Keratinocyte (primary cell): ENCODE results near the gene STAG1. TPM values are rescaled to one million over a fixed set of nuclear protein-coding genes. Genes with fewer than 3 reads are reported as not detected.
A peak's percentile ranks its signal among the peaks of the same experiment; 100 is the strongest.

Source experiments
- DNase-seq: peaks from one replicate; pipeline ENCODE4 v3.0.0-alpha.2; 2011; ENCODE audit warnings: low read depth, missing footprints, low spot score
- FAIRE-seq: peaks from 2 replicates; lab custom pipeline; 2011; peaks lifted over from hg19 to GRCh38; lab: Jason Lieb, UNC
- H2AFZ ChIP-seq: 2 replicates; pipeline ENCODE4 v1.6.0; 2012; ENCODE audit warnings: low read length, control low read depth, inconsistent platforms; ENCODE audit not compliant: control insufficient read depth
- H3K27ac ChIP-seq: 2 replicates; pipeline ENCODE4 v1.5.1; 2011; ENCODE audit warnings: low read length; ENCODE audit not compliant: control insufficient read depth, insufficient read depth
- H3K27me3 ChIP-seq: 3 replicates; pipeline ENCODE4 v1.6.0; 2011; ENCODE audit warnings: low read length; ENCODE audit not compliant: control insufficient read depth, insufficient read depth; ENCODE audit errors: extremely low read depth
- H3K36me3 ChIP-seq, 2 experiments: 2 replicates in 1 of 2; 3 replicates in 1 of 2; pipeline ENCODE4 v1.5.1; 2011; ENCODE audit warnings: low read length in 2 of 2, mild to moderate bottlenecking in 1 of 2; ENCODE audit not compliant: control insufficient read depth in 2 of 2, insufficient read depth in 2 of 2; ENCODE audit errors: extremely low read depth in 1 of 2
- H3K4me1 ChIP-seq: 3 replicates; pipeline ENCODE4 v1.5.1; 2011; ENCODE audit warnings: low read length; ENCODE audit not compliant: control insufficient read depth, insufficient read depth; ENCODE audit errors: extremely low read depth
- H3K4me2 ChIP-seq: 3 replicates; pipeline ENCODE4 v1.6.0; 2011; ENCODE audit warnings: low read depth, low read length; ENCODE audit not compliant: control insufficient read depth, insufficient read depth; ENCODE audit errors: extremely low read depth
- H3K4me3 ChIP-seq, 3 experiments: fragments of 200-600 bp in 1 of 3; sonication (generic) in 1 of 3; 2 replicates in 2 of 3; 3 replicates in 1 of 3; pipeline ENCODE4 v1.5.1; 2011 to 2016; ENCODE audit warnings: low read length in 3 of 3, mild to moderate bottlenecking in 3 of 3, control low read depth in 2 of 3, inconsistent platforms in 1 of 3, low read depth in 1 of 3, mixed read lengths in 1 of 3, mixed run types in 1 of 3, moderate library complexity in 1 of 3; ENCODE audit not compliant: control insufficient read depth in 2 of 3, insufficient read depth in 2 of 3; ENCODE audit errors: extremely low read depth in 1 of 3
- H3K79me2 ChIP-seq: 2 replicates; pipeline ENCODE4 v1.6.0; 2012; ENCODE audit warnings: low read length; ENCODE audit not compliant: control insufficient read depth, insufficient read depth
- H3K9ac ChIP-seq: 3 replicates; pipeline ENCODE4 v1.6.0; 2011; ENCODE audit warnings: low read length; ENCODE audit not compliant: control insufficient read depth, insufficient read depth; ENCODE audit errors: extremely low read depth
- H3K9me1 ChIP-seq: 3 replicates; pipeline ENCODE4 v1.6.0; 2011; ENCODE audit warnings: low read length; ENCODE audit not compliant: control insufficient read depth, insufficient read depth; ENCODE audit errors: extremely low read depth
- H3K9me3 ChIP-seq: 2 replicates; pipeline ENCODE4 v1.5.1; 2012; ENCODE audit warnings: low read depth, low read length; ENCODE audit not compliant: control insufficient read depth
- H4K20me1 ChIP-seq: 3 replicates; pipeline ENCODE4 v1.6.0; 2011; ENCODE audit warnings: low read length; ENCODE audit not compliant: control insufficient read depth, insufficient read depth; ENCODE audit errors: extremely low read depth
- EZH2 ChIP-seq: IDR thresholded peaks from one replicate; pipeline ENCODE4 v1.6.1; 2012; ENCODE audit warnings: inconsistent platforms, mild to moderate bottlenecking, low read length, moderate library complexity
- dilution Hi-C: fragments of 300-500 bp; cut with MboI; formaldehyde crosslinking; loops from one replicate; pipeline ENCODE4 v1.7.0; 2020; ENCODE audit warnings: low sequenced_read_pairs; ENCODE audit not compliant: extremely low pct_ligation_motif_present
- polyA plus RNA-seq, 5 experiments: library from polyadenylated mRNA; depleted of rRNA in 3 of 5; stranded (reverse) in 3 of 5; stranded (forward) in 1 of 5; unstranded in 1 of 5; fragments of >200 nt; gene quantifications; 1 replicate in 1 of 5; 2 replicates in 3 of 5; 3 replicates in 1 of 5; pipeline versions ENCODE4 v1.2.1 to v1.2.3, GENCODE V29; 2011 to 2012; ENCODE audit warnings: missing spikeins in 2 of 5, low read depth in 1 of 5, low replicate concordance in 1 of 5
- TF ChIP-seq, protein P1 (sequence below), 3 experiments: IDR thresholded peaks in 1 of 3; conservative IDR thresholded peaks in 1 of 3; optimal IDR thresholded peaks in 1 of 3; 2 replicates in 2 of 3; 3 replicates in 1 of 3; pipeline versions ENCODE3 to v1.5.1; 2011; ENCODE audit warnings: low read length in 3 of 3, mild to moderate bottlenecking in 3 of 3, moderate library complexity in 2 of 3, control low read depth in 1 of 3, inconsistent platforms in 1 of 3; ENCODE audit not compliant: insufficient read depth in 2 of 3; ENCODE audit errors: extremely low read depth in 1 of 3

Gene STAG1
- polyA plus RNA-seq, 1 donor (not counting 4 experiments of a cell fraction or from before 2014, with no cell fraction given): 11.8 TPM

DNA sequence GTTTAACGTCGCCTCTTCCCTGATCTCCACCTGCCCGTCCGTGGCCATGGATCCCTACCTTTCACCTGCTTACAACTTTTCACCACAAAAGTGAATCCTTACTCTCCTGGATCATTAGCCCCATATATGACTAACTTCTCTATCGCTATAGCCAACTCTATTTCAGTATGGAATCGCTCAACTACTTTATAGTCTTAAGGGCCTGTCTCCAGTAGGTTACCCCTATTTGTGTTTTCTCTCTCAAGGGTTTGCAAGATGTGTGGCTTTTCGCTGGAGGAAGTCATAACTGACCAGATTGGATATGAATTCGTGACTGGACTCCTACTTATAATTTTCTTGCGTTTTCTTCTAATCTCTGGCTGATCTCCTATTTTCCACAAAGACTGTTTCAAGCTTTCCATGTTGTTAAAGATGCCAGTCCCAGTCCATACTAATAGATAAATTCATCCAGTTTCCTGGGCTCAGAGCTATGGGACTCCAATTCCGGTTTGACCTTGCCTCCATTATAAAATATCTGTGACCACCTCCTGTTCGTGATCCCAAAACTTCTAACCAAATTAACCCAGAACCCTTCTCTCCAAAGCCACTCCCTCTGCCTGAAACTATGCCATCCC is 1.3 kb upstream of the STAG1 start:
- H3K27ac ChIP-seq: peak overlapping the region; percentile 95
- peak overlapping the region; percentile 73 to 85 (median 79) for H3K4me3 ChIP-seq
- no peaks in the 10 kb centered on the region for H3K36me3 ChIP-seq
- H4K20me1 ChIP-seq: no peaks in the 10 kb centered on the region
- FAIRE-seq: no peak
- no peak for TF ChIP-seq EZH2
- TF ChIP-seq, protein P1, sequence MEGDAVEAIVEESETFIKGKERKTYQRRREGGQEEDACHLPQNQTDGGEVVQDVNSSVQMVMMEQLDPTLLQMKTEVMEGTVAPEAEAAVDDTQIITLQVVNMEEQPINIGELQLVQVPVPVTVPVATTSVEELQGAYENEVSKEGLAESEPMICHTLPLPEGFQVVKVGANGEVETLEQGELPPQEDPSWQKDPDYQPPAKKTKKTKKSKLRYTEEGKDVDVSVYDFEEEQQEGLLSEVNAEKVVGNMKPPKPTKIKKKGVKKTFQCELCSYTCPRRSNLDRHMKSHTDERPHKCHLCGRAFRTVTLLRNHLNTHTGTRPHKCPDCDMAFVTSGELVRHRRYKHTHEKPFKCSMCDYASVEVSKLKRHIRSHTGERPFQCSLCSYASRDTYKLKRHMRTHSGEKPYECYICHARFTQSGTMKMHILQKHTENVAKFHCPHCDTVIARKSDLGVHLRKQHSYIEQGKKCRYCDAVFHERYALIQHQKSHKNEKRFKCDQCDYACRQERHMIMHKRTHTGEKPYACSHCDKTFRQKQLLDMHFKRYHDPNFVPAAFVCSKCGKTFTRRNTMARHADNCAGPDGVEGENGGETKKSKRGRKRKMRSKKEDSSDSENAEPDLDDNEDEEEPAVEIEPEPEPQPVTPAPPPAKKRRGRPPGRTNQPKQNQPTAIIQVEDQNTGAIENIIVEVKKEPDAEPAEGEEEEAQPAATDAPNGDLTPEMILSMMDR (optimal IDR thresholded peaks at IDR 0.05 in 1 of 3, IDR thresholded peaks at IDR 0.05 in 1 of 3, conservative IDR thresholded peaks at IDR 0.05 in 1 of 3; ENCODE audit: extremely low read depth in 1 of 3, insufficient read depth in 2 of 3, low read length in 3 of 3): no peak
- DNase-seq: no peak
- no peaks in the 10 kb centered on the region for H3K9me3 ChIP-seq
- dilution Hi-C loops: no loop called here
- H3K4me1 ChIP-seq: peaks cover 23% of the 10 kb centered on the region
- H3K9ac ChIP-seq: peak overlapping the region; percentile 94
- peak overlapping the region; percentile 96 for H2AFZ ChIP-seq
- peaks cover 30% of the 10 kb centered on the region for H3K79me2 ChIP-seq
- peak overlapping the region; percentile 92 for H3K4me2 ChIP-seq
- no peaks in the 10 kb centered on the region for H3K27me3 ChIP-seq
- H3K9me1 ChIP-seq: no peaks in the 10 kb centered on the region

DNA sequence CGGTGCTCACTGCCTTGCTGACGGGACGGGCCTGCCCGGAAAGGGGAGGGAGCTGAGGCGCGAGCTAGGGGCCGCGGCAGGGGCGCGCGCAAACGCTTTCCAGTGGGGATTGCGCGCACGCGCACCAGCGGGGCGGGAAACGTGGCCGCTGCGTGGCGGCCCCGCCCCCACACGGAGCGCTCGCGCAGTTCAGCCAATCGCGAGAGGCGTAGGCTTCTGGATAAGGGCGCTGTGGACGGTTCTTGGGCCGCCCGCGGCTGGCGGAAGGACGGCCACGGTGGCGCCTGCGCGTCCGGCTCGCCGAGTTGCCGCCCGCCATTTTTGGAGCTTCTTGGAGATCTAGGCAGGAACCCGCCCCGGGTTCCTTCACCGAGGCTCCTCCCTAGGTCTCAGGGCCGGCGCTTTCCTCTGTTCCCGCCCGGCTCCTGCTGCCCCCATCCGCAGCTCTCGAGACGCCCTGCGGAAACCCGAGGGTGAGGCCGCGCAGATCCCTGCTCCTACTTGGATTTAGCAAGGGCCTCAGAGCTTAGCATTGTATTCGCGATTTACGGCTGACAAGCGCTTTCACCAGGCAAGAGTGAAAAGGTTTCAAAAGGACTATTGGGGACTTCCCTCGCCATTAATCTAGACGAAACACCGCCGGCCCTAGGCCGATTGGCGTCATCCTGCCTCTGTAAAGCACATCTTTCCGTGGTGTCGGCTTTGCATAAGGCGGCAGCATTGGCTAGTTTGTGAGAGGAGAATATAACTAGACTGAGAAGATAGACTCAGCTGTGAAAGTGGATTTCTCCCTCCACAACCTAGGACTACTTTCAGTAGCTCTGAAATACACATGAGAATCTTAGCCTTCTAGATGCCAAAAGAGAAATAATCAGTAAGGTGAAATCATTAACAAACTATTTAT is 496 bp upstream of the STAG1 start:
- H3K27me3 ChIP-seq: no peaks in the 10 kb centered on the region
- H3K9ac ChIP-seq: peak overlapping the region; percentile 94
- no peaks in the 10 kb centered on the region for H4K20me1 ChIP-seq
- peaks cover 23% of the 10 kb centered on the region for H3K4me1 ChIP-seq
- dilution Hi-C loops: no loop called here
- FAIRE-seq (peak; percentile 5), DNase-seq (peak; percentile 73)
- H3K79me2 ChIP-seq: peaks cover 37% of the 10 kb centered on the region
- peak overlapping the region; percentile 96 for H2AFZ ChIP-seq
- peak overlapping the region; percentile 73 to 87 (median 79) for H3K4me3 ChIP-seq
- peak overlapping the region; percentile 92 for H3K4me2 ChIP-seq
- H3K36me3 ChIP-seq: no peaks in the 10 kb centered on the region
- H3K27ac ChIP-seq: peak overlapping the region; percentile 95
- H3K9me3 ChIP-seq: no peaks in the 10 kb centered on the region
- no peaks in the 10 kb centered on the region for H3K9me1 ChIP-seq
- TF ChIP-seq EZH2: no peak
- TF ChIP-seq, protein P1 (optimal IDR thresholded peaks at IDR 0.05 in 1 of 3, IDR thresholded peaks at IDR 0.05 in 1 of 3, conservative IDR thresholded peaks at IDR 0.05 in 1 of 3; ENCODE audit: extremely low read depth in 1 of 3, insufficient read depth in 2 of 3, low read length in 3 of 3): peak in 1 of 3 experiments; percentile 31
